Measurements from ENCODE around the gene MLPH.

The MLPH gene

DNA sequence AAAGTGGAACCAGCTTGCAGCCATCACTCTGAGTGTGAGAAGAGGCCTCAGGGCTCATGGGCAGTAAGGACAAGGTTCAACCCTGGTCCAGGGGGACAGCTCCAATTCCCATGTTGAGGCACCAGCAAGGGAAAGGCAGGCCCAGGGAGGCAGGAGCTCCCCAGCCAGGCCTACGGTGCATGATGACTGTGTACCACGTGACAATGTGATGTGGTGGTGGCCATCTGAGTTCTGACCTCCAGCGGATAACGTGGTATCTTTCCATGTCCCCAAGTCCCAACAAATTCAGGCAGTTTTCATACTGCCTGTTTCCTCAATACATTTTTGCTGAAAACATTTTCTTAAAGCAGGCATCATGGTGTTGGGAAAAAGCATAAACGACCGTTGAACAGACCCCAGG, 36.9 kb upstream of the MLPH start:
- in situ Hi-C loops (cut with HindIII; ENCODE audit: low pct_unique_long_range_greater_than_20kb, low sequenced_read_pairs) = no loop called here
- no peak for DNase-seq (ENCODE audit: low read depth in 1 of 2, low spot score in 1 of 2)
- TF ChIP-seq JUND (IDR thresholded peaks at IDR 0.05; ENCODE audit: low read depth) = no peak

DNA sequence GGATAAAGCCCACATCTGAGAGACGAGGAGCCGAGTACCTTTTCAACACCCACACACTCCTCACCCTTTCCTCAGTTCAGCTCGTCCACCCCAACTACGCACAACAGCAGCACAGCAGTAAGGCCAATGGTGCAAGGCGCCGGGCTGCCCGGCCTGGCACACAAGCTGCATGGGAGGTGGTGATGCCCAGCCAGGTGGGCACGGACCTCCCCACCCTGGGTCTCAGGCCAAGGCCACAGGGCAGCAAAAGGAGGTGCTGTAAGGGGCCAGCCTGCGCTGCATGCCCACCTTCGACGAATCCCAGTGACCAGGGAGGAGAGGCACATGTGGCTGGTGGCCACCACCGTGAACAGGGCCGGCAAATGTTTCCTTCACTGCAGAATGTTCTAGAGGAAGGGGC, 36.5 kb upstream of the MLPH start:
- in situ Hi-C loops (cut with HindIII; ENCODE audit: low pct_unique_long_range_greater_than_20kb, low sequenced_read_pairs) = no loop called here
- DNase-seq (ENCODE audit: low read depth in 1 of 2, low spot score in 1 of 2) = no peak
- TF ChIP-seq JUND (IDR thresholded peaks at IDR 0.05; ENCODE audit: low read depth) = no peak

DNA sequence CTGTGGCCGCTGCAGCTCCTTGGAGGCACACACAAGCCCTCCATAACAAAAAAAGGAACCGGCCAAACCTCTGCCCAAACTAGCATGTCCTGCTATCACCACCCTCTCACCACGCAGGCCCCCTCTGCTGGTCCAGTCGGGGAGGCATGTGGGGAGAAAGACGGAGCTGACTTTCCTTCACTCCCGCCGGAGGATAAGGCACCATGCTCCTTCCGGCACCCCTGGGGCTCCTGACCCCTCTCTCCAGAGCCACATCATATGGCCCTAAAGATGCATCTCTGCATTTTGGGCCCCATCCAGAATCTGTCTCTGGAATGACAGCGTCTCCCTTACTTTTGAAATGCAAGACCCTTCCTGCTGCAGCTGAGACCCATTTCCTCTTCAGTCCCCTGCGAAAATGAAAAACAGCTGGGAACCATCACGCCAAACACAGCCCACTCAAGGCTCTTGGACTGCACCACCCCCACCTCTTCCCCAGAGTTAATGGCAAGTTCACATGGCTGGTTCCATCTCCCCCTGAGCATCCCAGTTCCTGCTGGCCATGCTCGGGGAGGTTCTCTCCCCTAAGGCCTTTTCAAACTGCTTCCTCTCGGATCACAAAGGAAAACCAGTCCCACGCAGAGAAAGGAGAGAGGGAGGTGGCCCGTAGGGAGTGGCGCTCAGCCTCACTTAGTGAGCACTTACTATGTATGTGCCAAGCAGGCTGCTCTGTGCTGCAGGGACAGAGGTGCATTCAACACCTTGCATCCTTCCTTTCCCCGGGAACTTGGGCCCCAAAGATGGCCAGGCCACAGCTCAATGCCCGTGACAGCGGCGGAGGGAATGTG, 35.2 kb upstream of the MLPH start:
- in situ Hi-C loops (cut with HindIII; ENCODE audit: low pct_unique_long_range_greater_than_20kb, low sequenced_read_pairs) = no loop called here
- DNase-seq (ENCODE audit: low read depth in 1 of 2, low spot score in 1 of 2) = no peak
- no peak for TF ChIP-seq JUND (IDR thresholded peaks at IDR 0.05; ENCODE audit: low read depth)

DNA sequence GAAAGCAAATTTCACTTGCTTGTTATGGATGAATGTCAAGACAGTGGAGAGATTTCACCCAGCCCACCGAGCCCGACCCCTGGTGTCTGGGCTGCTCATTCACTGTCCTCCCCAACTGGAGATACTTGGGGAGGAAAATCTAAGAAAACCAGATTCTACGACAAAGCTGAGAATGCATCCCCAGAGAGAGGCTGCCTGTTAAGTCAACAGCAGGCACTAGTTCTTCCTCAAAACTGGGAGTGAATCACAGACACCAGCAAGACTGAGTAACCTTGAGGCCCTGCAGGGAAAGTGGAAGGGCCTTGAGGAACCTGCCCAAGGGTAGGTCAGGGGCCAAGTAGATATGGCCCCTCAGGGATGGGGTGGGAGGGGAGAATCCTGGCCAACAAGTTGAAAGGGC, 34.2 kb upstream of the MLPH start:
- TF ChIP-seq JUND (IDR thresholded peaks at IDR 0.05; ENCODE audit: low read depth) = no peak
- no peak for DNase-seq (ENCODE audit: low read depth in 1 of 2, low spot score in 1 of 2)
- in situ Hi-C loops (cut with HindIII; ENCODE audit: low pct_unique_long_range_greater_than_20kb, low sequenced_read_pairs) = no loop called here

DNA sequence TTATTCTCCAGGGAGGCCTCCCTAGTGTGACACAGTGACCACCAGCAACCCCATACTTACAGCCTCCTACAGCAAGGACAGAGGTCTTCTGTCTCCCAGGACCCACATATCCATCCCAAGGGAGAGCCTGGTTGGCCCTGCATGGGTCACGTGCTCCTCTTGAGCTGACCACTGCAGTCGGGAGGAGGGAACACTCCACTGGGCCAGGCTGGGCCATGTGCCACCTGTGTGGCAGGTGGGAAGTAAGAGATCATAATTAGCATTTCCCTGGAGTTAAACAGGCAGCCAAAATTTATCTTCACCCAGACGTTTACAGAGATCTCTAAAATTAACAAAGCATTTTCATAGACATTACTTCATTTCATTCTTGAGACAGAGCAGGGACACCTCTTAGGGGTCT, 33.4 kb upstream of the MLPH start:
- no peak for DNase-seq (ENCODE audit: low read depth in 1 of 2, low spot score in 1 of 2)
- in situ Hi-C loops (cut with HindIII; ENCODE audit: low pct_unique_long_range_greater_than_20kb, low sequenced_read_pairs) = no loop called here
- TF ChIP-seq JUND (IDR thresholded peaks at IDR 0.05; ENCODE audit: low read depth) = no peak

DNA sequence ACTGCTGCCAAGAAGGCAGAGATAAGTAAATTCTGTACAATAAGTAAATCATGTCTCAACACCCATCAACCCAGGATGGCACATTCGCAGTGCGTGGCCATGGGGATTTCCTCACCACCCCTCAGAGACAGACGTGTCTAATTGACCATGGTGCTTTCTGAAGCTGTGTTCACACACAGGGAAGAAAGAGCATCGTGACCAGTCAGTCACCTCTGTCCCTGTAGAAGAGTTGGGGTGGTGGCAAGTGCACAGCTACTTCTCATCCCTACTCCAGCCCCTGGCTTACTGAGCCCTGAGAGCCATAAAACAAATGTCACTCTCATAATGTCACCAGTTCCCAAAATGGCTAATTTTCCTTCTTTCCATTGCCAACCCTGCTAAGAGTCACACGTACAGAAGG, 31.3 kb upstream of the MLPH start:
- in situ Hi-C loops (cut with HindIII; ENCODE audit: low pct_unique_long_range_greater_than_20kb, low sequenced_read_pairs) = no loop called here
- no peak for DNase-seq (ENCODE audit: low read depth in 1 of 2, low spot score in 1 of 2)
- no peak for TF ChIP-seq JUND (IDR thresholded peaks at IDR 0.05; ENCODE audit: low read depth)

DNA sequence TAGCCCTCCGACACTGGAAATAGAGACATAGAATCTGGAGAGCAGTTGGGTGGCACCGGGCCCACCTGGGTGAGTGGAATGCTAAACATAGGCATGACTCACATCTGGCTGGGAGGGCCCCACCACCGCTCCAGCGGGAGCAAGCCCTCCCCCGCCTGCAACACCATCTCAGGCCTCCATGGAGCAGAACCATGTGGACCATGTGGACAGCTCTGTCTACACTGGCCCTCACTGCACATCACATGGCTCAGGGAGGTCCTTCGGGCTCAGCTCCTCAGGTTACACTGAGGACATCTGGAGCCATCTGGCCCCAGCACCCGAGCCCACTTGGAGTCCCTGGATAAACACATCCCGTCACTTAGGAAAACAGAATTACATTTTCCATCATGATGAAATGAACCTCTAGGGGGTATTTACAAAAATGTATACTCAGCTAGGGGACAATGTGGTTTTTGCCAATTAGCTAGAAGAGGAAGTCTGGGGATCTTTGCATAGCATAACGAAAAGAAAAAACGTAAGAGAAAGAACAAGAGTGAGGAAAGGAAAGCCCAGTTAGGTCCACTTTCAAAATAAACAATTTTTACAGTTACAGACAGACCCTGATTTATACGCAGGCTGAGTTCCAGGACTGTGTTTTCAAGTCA, 30.7 kb upstream of the MLPH start:
- in situ Hi-C loops (cut with HindIII; ENCODE audit: low pct_unique_long_range_greater_than_20kb, low sequenced_read_pairs) = no loop called here
- no peak for DNase-seq (ENCODE audit: low read depth in 1 of 2, low spot score in 1 of 2)
- no peak for TF ChIP-seq JUND (IDR thresholded peaks at IDR 0.05; ENCODE audit: low read depth)

DNA sequence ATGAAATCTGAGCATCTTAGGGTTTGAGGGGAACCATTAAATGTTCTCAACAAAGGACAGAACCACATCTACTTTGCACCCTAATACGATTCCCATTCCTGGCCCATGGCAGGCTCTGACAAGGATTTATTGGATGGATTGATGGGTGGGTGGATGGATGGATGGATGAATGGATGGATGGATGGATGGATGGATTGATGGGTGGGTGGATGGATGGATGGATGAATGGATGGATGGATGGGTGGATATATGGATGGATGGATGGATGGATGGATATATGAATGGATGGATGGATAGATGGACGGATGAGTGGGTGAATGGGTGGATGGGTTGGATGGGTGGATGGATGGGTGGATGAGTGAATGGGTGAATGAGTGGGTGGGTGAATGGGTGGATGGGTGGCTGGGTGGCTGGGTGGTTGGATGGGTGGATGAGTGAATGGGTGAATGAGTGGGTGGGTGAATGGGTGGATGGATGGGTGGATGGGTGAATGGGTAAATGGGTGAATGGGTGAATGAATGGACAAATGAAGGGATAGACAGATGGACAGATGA, 29.6 kb upstream of the MLPH start:
- no peak for TF ChIP-seq JUND (IDR thresholded peaks at IDR 0.05; ENCODE audit: low read depth)
- no peak for DNase-seq (ENCODE audit: low read depth in 1 of 2, low spot score in 1 of 2)
- in situ Hi-C loops (cut with HindIII; ENCODE audit: low pct_unique_long_range_greater_than_20kb, low sequenced_read_pairs) = no loop called here

DNA sequence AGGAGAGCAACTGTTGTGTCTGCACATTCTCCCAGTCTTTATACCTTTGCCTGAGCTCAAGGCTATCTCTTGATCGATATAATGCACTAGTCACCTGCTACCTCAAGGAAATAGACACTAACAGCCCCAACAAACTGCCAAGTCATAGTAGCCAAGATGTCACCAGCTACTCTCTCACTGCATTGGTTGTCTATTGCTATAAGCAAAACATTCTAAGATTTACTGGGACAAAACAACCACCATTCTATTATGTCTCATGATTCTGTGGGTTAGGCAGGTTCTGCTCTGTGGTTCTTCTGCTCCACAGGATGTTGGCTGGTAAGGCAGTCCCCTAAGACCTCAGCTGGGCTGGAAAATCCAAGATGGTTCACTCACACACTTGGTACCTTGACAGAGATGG, 28.5 kb upstream of the MLPH start:
- in situ Hi-C loops (cut with HindIII; ENCODE audit: low pct_unique_long_range_greater_than_20kb, low sequenced_read_pairs) = no loop called here
- TF ChIP-seq JUND (IDR thresholded peaks at IDR 0.05; ENCODE audit: low read depth) = no peak
- DNase-seq (ENCODE audit: low read depth in 1 of 2, low spot score in 1 of 2) = no peak

DNA sequence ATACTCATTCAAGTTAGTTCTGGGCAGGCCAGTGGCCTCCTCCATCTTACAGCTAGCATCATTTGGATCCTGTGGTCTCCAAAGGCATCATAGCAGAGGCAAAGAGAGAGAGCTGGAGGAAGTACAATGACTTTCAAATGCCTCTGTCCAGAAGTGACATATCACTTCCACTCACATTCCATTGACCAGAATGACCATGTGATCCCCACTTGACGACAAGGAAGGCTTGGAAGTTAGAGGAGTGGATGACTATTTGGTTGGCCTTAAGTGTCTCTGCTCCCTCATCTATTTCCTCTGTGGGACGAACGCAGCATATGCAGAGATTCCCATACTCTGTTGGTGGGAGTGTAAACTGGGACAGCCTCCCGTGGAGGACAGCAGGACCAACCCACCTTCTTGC, 27.8 kb upstream of the MLPH start:
- in situ Hi-C loops (cut with HindIII; ENCODE audit: low pct_unique_long_range_greater_than_20kb, low sequenced_read_pairs) = no loop called here
- no peak for DNase-seq (ENCODE audit: low read depth in 1 of 2, low spot score in 1 of 2)
- TF ChIP-seq JUND (IDR thresholded peaks at IDR 0.05; ENCODE audit: low read depth) = no peak

DNA sequence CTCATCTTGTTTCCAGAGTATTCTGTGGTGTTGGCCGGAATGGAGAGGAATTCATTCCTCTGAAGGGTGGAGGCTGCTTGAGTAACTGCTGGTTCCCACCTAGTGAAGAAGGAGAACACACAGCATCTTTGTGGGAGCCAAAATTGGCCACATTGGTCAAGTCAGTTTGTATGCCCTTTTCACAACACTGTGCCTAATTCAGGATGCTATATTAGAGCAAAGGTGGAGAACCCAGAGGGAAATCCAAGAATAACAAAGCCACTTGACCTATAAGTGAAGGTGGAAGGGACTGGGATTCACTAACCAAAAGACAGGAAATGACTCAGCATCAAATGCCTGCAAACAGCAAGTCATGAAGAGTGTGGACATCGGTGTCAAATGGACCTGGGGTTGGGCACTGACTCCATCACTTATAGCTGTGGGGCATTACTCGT, 27.3 kb upstream of the MLPH start:
- no peak for TF ChIP-seq JUND (IDR thresholded peaks at IDR 0.05; ENCODE audit: low read depth)
- no peak for DNase-seq (ENCODE audit: low read depth in 1 of 2, low spot score in 1 of 2)
- in situ Hi-C loops (cut with HindIII; ENCODE audit: low pct_unique_long_range_greater_than_20kb, low sequenced_read_pairs) = no loop called here

DNA sequence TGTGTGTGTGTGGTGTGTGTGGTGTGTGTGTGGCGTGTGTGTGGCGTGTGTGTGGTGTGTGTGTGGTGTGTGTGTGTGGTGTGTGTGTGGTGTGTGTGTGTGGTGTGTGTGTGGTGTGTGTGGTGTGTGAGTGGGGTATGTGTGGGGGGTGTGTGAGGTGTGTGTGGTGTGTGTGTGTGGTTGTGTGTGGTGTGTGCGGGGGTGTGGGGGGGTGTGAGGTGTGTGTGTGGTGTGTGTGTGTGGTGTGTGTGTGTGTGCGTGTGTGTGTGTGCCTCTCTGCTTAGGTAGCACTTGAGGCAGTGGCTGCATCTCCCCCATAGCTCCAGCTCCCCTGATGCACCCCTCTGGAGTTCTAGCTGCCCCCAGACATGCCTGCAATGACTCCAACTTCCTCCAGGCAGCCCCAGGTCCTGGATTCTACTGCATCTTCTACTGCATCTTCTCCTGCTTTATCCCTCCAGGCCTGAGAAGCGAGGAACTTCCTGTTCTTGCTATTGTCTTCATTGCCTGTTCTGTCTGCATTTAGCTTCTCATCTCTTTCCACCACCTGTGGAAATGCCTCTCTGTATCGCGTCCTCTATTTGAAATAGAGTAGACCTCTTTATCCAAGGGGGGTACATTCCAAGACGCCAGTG, 22.2 kb upstream of the MLPH start:
- DNase-seq (ENCODE audit: low read depth in 1 of 2, low spot score in 1 of 2) = no peak
- no peak for TF ChIP-seq JUND (IDR thresholded peaks at IDR 0.05; ENCODE audit: low read depth)
- in situ Hi-C loops (cut with HindIII; ENCODE audit: low pct_unique_long_range_greater_than_20kb, low sequenced_read_pairs) = no loop called here
